GM18870 (cell line): ENCODE measurements around the gene KCNK6.
"Not testable (repeated sequence)": the region's sequence is repeated elsewhere in the genome, so short reads cannot be mapped to it uniquely, and the experiment has no call there.

Experiments
- ATAC-seq: cut with Tn5 transposase; IDR thresholded peaks from one replicate; pipeline ENCODE4 v1.9.1; 2021; ENCODE audit warnings: moderate library complexity; ENCODE audit not compliant: unreplicated experiment

Gene KCNK6

DNA sequence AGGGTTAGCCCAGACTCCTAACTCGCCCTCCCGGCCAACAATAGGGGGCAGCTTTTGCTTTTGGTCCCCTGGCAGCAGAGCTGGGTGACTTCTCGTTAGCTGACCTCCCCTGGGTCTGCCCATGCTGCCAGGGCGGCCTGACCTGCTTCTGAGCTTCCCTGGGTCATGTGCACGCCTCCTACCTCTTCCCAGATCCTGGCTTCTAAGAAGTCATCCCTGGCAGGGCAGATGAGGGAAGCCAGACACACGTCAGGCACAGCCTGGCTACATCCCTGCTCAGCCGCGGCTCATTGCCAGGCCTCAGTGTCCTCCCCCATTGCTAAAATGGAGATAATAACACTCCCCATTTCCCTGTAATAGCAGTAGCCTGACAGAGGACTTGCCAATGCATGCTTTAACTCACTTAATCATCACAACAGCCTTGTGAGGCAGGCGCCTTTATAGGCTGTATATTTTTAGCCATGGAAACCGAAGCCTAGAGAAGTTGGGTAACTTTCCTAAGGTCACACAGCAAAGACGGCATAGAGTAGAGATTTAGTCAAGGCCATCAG is 2.1 kb downstream of the KCNK6 start:
- no peak for ATAC-seq

DNA sequence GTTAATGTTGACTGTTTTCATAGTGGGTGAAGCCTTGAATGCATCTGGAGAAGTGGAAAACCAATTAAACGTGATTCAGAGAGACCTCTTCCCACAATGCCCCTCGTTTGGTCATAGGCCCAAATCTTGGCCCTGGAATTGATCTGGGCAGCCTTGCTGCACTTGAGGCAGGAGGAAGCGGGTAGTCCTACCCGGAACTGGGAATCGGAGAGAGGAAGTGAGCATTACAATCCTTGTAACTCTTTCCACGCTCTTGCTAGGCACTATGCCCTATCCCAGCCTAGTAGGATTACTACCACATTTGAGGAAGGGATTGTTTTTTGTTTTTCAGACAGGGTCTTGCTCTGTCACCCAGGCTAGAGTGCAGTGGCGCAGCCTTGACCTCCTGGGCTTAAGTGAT is 3.6 kb downstream of the KCNK6 start:
- ATAC-seq: no peak

DNA sequence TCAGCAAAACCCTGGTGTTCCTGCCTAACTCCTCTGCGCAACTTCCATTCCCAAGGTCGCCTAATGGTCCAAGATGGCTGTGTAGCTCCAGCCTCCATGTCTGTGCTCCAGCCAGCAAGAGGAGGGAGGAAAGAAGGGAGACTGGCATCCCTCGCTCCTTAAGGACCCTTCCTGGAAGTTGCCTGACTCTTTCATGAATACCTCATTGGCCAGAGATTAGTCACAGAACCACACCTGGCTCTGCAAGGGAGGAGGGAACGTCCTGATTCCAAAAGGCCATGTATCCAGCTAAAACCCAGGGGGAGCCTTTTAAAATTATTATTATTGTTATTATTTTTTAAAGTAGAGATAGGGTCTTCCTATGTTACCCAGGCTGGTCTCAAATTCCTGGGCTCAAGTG is 4.8 kb downstream of the KCNK6 start:
- no peak for ATAC-seq

DNA sequence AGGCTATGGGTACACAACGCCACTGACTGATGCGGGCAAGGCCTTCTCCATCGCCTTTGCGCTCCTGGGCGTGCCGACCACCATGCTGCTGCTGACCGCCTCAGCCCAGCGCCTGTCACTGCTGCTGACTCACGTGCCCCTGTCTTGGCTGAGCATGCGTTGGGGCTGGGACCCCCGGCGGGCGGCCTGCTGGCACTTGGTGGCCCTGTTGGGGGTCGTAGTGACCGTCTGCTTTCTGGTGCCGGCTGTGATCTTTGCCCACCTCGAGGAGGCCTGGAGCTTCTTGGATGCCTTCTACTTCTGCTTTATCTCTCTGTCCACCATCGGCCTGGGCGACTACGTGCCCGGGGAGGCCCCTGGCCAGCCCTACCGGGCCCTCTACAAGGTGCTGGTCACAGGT is 6.9 kb downstream of the KCNK6 start:
- ATAC-seq: no peak

DNA sequence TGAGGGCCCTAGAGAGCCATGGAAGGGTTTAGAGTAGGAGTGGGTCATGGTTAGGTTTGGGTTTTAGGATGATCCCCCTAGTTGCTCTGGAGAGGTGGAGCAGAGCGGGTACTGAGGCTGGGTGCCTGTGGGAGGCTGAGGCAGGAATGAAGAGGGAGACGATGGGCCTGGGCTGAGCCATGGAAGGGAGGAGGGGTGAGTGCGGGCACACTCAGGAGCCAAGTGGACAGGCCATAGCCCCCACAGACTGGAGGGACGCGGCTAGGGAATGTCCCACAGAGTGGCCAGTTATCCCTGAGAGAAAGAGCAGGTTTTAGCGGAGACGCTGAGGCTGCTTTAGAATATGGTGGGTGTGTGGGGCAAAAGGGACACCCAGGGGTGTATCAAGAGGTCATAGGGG is 10.0 kb downstream of the KCNK6 start:
- no peak for ATAC-seq

DNA sequence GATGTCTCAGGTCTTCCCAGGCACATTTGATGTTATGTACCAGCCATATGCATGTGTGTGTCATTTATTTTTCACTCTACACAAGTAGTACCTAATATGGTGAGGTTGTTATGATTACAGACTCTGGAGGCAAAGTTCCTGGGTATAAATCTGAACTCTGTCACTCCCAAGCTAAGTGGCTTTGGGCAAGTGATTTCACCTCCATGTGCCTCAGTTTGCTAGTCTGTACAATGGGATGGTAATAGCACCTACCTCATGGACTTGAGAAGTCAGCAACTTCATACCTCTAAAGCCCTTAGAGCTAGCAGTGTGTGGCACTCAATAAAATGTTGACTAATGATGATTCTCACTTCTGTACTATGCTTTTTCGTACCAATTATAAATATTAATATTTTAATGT is 12.1 kb downstream of the KCNK6 start:
- ATAC-seq: no peak

DNA sequence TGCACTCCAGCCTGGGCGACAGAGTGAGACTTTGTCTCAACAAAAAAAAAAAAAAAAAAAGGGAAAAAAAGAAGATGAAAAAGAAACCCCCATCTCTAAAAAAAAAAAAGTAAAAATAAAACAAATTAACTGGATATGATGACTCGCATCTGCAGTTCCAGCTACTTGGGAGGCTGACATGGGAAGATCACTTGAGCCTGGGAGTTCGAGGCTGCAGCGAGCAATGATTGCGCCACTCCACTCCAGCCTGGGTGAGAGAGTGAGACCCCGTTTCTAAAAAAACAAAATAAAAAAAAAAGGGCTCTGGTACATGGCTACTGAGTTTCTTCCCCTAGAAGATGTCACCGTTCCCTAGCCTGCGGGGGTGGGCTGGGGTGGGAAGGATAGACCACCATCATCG is 13.6 kb downstream of the KCNK6 start:
- no peak for ATAC-seq

DNA sequence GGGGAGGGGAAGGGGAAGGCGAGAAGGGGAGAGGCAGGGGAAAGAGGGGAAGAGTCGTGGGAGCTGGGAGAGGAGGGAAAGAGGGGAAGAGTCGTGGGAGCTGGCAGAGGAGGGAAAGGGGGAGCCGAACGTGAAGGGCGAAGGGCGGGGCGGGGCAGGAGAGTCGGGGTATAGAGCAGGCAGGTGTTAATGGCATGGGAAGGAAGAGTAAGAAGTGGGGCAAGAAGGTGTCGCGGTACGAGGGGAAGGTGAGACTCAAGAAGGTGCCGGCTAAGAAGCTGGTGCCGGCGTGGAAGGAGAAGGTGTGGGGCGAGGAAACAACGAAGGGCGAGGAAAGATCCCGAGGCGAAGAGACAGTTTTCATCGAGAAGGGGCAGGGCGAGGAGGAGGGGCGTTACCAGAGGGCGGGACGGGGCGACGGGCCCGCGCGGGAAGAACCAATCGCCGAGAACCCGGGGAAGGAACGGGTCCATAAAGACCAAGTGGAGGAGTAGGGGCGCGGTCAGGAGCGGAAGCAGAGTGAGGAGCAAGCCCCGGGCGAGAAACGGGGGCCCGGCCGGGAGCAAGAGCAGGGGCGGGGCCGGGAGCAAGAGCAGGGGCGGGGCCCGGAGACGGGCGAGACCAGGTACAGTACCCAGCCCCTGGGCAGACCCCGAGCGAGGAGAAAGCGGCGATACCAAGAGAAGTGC is 16.4 kb downstream of the KCNK6 start:
- peak; percentile 51 for ATAC-seq

DNA sequence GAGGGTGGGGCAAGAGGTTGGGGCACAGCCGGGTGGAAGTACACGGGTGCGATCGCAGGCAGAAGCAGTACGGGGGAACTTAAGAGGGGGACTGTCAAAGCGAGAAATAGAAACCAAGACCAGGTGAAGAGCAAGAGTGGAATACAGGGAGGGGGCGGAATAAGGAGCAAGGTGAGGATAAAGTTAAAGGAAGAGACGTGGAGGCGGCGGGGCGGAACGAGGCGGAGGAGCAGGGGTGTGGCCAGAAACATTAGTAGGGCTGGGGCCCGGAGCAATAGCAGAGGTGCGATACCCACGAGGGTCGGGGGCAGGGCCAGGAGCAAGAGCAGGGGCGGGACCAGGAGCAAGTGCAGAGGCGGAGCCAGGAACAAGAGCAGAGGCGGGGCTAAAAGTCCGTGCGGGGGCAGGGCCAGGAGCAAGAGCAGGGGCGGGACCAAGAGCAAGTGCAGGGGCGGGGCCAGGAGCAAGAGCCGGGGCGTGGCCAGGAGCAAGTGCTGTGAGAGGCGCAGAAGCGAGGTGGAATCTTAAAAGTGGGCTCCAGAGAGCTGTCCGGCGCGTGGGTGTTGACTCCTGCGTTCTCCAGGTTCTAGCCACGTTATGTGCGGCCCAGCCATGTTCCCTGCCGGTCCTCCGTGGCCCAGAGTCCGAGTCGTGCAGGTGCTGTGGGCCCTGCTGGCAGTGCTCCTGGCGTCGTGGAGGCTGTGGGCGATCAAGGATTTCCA is 17.2 kb downstream of the KCNK6 start:
- ATAC-seq: peak; percentile 40

DNA sequence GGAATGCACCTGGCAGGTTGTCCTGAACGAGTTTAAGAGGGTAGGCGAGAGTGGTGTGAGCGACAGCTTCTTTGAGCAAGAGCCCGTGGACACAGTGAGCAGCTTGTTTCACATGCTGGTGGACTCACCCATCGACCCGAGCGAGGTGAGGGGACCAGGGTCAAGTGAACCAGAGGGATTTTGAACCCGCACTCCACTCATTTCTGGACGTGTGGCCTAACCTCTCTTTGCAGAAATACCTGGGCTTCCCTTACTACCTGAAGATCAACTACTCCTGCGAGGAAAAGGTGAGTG is 17.7 kb downstream of the KCNK6 start:
- no peak for ATAC-seq

DNA sequence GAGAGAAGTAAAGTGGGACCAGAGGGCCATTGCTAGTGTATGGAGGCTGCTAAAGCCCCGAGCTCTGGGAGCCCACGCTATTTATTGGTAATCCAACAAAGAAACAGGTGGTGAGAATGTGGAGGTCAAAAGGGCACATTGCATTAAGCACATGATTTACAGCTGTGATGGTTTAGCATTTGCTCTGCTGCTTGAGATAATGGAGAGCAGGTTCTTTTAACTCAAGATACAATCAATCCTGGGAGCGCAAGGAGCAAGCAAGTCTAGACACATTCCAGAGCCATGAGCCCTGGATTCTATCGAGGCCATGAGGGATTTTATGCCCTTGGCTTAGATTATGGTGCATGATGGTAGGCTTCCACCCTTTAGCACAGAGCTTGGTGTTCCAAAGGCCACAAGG is 19.4 kb downstream of the KCNK6 start:
- not testable (repeated sequence) for ATAC-seq

DNA sequence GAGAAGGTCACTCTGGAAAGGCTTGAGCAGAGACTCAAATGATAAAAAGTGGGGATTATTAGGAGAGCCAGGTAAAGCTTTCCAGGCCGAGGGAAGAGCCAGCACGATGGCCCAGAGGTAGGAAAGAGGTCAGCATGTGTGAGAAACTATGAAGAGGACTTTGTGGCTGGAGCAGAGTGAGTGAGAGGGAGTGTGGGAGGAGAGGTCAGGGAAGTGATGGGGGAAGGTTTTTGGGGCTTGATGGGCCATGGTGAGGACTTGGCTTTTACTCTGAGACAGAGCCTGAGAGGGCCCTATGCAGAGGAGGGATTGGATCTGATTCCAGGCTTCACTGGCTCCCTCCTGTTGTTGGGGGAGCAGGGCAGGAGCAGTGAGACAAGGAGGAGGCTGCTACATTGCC is 21.3 kb downstream of the KCNK6 start:
- no peak for ATAC-seq

DNA sequence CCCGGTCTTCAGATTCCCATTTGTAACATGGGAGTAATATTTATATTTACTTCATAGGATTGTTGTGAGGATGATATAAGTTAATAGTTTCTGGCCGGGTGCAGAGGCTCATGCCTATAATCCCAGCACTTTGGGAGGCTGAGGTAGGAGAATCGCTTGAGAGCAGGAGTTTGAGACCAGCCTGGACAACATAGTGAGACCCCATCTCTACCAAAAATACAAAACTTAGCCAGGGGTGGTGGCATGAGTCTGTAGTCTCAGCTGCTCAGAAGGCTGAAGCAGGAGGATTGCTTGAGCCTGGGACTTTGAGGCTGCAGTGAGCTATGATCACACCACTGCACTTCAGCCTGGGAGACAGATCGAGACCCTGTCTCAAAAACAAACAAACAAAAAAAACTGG is 27.2 kb downstream of the KCNK6 start:
- no peak for ATAC-seq

DNA sequence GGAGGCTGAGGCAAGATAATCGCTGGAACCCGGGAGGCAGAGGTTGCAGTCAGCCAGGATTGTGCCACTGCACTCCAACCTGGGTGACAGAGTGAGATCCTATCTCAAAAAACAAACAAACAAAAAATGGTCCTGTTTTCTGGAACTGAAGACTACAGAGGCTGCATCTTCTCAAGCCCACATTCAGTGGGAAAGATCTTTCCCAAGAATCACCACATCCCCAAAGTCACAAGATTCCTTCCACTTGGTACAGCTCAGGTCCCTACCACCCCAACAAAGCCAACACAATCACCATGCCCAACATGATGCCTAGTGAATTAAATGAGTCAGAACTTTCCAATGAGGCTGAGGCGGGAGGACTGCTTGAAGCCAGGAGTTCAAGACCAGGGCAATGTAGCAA is 31.2 kb downstream of the KCNK6 start:
- no peak for ATAC-seq

DNA sequence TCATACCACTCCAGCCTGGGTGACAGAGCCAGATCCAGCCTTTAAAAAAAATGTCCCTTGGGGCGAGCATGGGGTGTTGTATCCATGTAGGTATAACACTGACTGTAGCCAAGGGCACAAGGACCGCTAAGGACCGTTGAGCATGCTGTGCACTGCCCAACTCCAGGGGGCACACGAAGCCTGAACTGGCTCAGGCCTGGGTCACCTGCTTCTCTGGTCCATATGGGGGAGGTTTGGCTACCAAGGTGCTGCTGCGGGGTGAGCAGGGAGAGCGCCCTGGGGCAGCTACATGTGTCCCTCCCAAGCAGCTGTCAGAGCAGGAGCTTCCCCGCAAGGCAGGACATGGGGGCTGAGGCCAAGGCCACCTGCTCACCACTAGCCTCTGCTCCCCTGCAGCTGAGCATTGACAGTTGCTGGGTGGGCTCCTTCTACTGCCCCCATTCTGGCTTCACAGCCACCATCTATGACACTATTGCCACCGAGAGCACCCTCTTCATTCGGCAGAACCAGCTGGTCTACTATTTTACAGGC is 32.3 kb downstream of the KCNK6 start:
- no peak for ATAC-seq

DNA sequence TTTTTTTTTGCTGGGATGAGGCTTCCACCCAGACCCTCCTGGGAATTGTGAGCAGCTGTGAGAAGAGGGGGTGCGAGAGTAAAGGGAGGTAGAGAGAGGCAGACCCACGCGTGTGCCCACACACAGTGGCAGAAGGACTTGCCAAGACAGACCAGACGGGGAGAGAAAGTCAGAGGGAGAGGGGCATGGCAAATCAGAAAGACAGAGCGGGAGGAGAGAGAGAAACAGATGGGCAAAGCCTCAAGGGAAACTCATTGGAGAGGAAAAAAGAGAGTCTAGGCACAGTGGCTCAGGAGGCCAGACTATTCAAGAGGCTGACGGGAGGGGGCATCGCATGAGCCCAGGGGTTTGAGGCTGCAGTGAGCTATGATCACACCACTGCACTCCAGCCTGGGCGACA is 33.0 kb downstream of the KCNK6 start:
- no peak for ATAC-seq

DNA sequence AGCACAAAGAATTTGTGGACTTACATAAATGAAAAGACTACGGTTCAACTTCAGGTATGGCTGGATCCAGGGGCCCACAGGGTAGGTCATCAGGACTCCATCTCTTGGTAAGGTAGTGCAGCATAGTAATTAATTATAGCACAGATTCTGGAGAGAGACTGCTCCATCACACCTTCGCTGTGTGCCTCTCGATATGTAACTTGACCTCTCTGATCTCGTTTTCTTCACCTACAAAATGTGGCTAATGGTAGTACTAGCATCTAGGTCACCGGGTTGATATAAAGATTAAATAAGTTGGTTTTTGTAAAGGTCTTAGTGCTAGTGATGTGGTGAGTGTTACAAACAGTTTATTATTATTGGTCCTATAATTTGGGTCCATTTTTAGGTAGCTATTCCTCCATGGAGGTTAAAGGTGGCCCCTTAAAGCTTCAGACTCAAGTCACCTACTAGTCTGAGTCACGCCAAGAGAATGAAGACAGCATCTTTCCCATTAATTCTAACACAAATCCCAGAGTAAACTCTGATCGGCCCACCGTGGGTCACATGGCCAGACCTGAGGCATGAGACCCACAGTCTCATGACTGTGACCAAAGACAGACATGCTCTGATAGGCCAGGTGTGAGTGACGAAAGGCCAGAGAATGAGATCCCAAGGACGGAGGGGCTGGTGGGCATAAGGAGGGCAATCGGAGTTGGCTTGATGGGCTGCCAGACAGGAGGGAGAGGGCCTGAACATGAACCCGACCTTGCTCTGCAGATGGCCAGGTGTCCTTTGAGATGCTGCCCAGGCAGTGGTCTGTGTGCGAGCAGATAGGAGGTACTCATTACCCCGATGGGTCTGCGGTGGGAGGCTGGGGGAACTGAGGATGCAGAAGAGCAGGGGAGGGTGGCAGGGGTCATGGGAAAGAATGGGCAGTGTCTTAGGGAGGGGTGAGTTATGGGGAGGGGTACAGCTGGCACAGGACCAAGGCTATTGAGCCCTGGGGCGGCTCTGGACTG is 36.4 kb downstream of the KCNK6 start:
- ATAC-seq: no peak

DNA sequence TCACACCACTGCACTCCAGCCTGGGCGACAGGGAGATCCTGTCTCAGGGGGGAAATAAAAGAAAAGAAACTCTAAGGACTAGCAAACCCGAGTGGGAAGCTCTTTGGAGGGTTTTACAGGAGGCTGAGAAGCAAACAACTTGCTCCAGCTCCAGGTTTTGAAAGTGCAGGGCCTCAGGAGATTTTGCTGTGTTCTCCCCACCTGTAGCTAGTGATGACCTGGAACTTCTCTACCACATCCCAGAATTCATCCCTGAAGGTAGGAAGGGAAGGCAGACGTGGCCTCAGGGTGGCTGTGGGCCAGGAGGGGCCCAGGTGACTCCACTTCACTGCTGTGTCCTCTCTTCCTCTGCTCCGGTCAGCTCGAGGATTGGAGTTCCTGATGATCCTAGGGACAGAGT is 38.4 kb downstream of the KCNK6 start:
- no peak for ATAC-seq

DNA sequence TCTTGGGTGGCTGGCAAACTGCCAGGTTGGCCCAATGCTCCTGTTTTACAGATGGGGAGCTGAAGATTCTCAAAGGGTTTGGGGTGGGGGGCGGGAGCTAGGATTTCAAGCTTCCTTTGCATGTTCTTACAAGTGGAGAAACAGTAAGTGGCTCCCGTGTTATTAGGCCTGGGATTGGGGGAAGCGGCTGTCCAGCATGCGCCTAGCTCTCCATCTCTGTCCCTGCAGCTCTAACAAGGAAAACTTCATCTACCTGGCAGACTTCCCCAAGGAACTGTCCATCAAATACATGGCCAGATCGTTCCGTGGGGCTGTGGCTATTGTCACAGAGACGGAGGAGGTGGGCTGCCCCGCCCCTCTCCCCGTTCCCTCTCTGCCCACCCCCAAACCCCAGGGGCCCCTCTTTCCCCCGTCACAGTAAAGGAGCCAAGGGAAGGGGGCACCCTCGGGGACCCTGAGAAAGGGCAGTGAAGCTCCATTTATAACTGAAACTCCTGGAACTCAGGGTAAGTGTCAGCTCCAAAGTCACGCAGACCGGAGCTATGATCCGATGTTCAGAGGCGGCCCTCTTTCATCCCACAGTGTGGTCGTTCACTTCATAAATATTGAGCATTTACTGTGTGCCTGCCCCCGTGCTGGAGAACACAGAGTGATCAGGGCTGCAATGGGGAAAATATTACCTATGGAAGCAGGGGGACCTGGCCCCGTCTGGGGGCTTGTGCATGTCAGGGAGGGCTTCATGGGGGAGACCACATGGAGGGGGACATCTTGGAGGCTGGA is 39.8 kb downstream of the KCNK6 start:
- ATAC-seq: no peak

DNA sequence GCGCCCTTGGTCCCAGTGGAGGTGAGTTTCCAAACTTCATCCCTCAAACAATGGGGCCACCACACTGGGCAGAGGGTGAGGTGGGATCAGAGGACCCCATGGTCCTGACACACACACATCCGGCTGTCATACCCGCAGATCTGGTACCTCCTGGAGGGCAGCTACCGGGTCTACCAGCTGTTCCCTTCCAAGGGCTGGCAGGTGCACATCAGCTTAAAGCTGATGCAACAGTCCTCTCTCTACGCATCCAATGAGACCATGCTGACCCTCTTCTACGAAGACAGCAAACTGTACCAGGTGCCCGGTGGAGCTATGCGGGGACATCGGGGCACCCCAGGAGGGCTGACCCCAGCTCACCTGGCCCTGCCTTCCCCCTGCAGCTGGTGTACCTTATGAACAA is 40.7 kb downstream of the KCNK6 start:
- ATAC-seq: no peak
